ENCODE measurements around the gene CHADL.

The CHADL gene

GRCh38 chr22:41245917-41246499 is 5.3 kb upstream of the CHADL start:
- Histone ChIP-seq H2AFZ (no peak overlapping the region), H3K9ac (no peak overlapping the region), H3K9me3 (ENCODE audit: control insufficient read depth, low read length) (no peaks in the 10 kb centered on the region), H3K79me2 (no peaks in the 10 kb centered on the region), H3K4me2 (ENCODE audit: low read length) (no peak overlapping the region), H3K27me3 (ENCODE audit: control insufficient read depth, insufficient read depth, low read length) (no peaks in the 10 kb centered on the region), H3K27ac (no peak overlapping the region), H3K36me3 (ENCODE audit: control insufficient read depth, insufficient read depth, low read length) (no peaks in the 10 kb centered on the region), H3K4me1 (no peaks in the 10 kb centered on the region), H3K4me3 (ENCODE audit: low read depth, low read length) (no peak overlapping the region)
- no peak for TF ChIP-seq CTCF (IDR thresholded peaks at IDR 0.05)

- no peak overlapping the region for H3K4me2 ChIP-seq (ENCODE audit: low read length)
- no peaks in the 10 kb centered on the region for H3K27me3 ChIP-seq (ENCODE audit: control insufficient read depth, insufficient read depth, low read length)
- H3K79me2 ChIP-seq = no peaks in the 10 kb centered on the region
- no peak overlapping the region for H3K9ac ChIP-seq
- no peaks in the 10 kb centered on the region for H3K4me1 ChIP-seq
- no peak overlapping the region for H2AFZ ChIP-seq
- H3K36me3 ChIP-seq (ENCODE audit: control insufficient read depth, insufficient read depth, low read length) = no peaks in the 10 kb centered on the region
- H3K9me3 ChIP-seq (ENCODE audit: control insufficient read depth, low read length) = no peaks in the 10 kb centered on the region
- TF ChIP-seq CTCF (IDR thresholded peaks at IDR 0.05) = no peak
- H3K27ac ChIP-seq = no peak overlapping the region
- H3K4me3 ChIP-seq (ENCODE audit: low read depth, low read length) = no peak overlapping the region
Observed at GRCh38 chr22:41243361-41243760, 2.6 kb upstream of the CHADL start.

GRCh38 chr22:41242396-41243117 is 1.8 kb upstream of the CHADL start:
- Histone ChIP-seq H2AFZ (no peak overlapping the region), H3K4me1 (no peaks in the 10 kb centered on the region), H3K9me3 (ENCODE audit: control insufficient read depth, low read length) (no peaks in the 10 kb centered on the region), H3K27ac (no peak overlapping the region), H3K4me3 (ENCODE audit: low read depth, low read length) (no peak overlapping the region), H3K27me3 (ENCODE audit: control insufficient read depth, insufficient read depth, low read length) (no peaks in the 10 kb centered on the region), H3K4me2 (ENCODE audit: low read length) (no peak overlapping the region), H3K9ac (no peak overlapping the region), H3K79me2 (no peaks in the 10 kb centered on the region), H3K36me3 (ENCODE audit: control insufficient read depth, insufficient read depth, low read length) (no peaks in the 10 kb centered on the region)
- TF ChIP-seq CTCF (IDR thresholded peaks at IDR 0.05) = no peak

- TF ChIP-seq CTCF (IDR thresholded peaks at IDR 0.05) = no peak
- no peak overlapping the region for H3K9ac ChIP-seq
- H3K4me2 ChIP-seq (ENCODE audit: low read length) = no peak overlapping the region
- no peaks in the 10 kb centered on the region for H3K27me3 ChIP-seq (ENCODE audit: control insufficient read depth, insufficient read depth, low read length)
- H2AFZ ChIP-seq = no peak overlapping the region
- no peaks in the 10 kb centered on the region for H3K9me3 ChIP-seq (ENCODE audit: control insufficient read depth, low read length)
- no peak overlapping the region for H3K4me3 ChIP-seq (ENCODE audit: low read depth, low read length)
- H3K36me3 ChIP-seq (ENCODE audit: control insufficient read depth, insufficient read depth, low read length) = no peaks in the 10 kb centered on the region
- H3K79me2 ChIP-seq = no peaks in the 10 kb centered on the region
- H3K27ac ChIP-seq = no peak overlapping the region
- no peaks in the 10 kb centered on the region for H3K4me1 ChIP-seq
Observed at GRCh38 chr22:41241133-41241676, 474 bp upstream of the CHADL start.
